GM04503 (cell line): ENCODE data around the gene ACVR1C.
A peak's percentile ranks its signal among the peaks of the same experiment; 100 is the strongest.

ENCODE experiments used
- DNase-seq: peaks from one replicate; pipeline ENCODE4 v3.0.0-alpha.2; 2012; ENCODE audit warnings: low read depth

Gene ACVR1C

GRCh38 chr2:157628477-157629415, at the start of gene ACVR1C:
TSS of gene ACVR1C (minus strand) at chr2:157628864. CDS start at chr2:157628644, 220 bp downstream.
- DNase-seq: no peak

GRCh38 chr2:157677941-157678340, 49.3 kb upstream of the ACVR1C start:
- no peak for DNase-seq

DNA sequence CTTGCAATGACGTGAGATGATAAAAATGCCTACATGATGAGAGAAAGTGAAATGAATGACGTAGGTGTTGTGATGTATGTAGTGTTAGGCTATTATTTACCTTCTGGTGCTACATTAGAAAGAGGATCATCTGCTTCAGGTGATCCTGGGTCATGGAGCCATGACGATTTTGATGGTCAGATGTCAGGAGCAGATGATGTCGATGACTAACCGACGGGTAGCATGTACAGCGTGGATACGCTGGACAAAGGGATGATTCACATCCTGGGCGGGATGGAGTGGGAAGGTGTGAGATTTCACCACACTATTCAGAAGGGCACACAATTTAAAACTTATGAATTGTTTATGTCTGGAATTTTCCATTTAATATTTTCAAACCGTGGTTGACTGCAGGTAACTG, 43.5 kb upstream of the ACVR1C start:
- no peak for DNase-seq

DNA sequence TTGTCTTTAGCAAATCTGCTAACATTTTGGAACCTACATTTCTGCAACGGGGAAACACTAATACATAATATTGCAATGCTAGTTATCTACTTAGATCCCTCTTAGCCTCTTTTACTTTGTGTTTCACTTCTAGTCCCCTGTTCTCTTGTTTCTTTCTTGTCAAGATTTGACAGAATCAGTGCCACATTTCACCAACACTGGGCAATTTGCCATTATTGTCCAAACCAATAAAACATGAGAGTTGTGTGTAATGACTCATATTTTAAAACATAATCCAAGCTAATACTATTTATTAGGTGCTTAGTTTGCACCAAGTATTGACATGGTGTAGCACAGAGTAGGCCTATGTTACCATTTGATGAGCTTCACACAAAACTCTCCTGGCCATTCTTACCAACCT, 33.7 kb upstream of the ACVR1C start:
- DNase-seq: no peak

DNA sequence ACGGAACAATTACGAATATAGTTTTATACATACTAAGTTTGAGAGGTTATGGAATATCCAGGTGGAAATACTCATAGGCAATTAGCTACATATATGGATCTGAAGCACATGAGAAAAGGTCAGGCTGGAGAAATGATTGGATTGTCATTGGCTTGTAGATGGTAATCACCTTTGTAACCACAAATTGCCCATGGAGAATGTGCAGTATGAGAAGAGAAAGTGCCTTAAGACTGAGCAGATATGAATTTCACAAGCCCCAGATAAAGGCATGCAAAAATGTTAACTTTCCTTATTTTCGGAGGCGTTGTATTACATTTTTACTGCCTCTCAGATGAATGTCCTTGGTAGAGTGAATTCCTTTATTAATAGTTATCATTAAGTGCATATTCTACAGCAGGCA, 33.1 kb upstream of the ACVR1C start:
- DNase-seq: no peak

DNA sequence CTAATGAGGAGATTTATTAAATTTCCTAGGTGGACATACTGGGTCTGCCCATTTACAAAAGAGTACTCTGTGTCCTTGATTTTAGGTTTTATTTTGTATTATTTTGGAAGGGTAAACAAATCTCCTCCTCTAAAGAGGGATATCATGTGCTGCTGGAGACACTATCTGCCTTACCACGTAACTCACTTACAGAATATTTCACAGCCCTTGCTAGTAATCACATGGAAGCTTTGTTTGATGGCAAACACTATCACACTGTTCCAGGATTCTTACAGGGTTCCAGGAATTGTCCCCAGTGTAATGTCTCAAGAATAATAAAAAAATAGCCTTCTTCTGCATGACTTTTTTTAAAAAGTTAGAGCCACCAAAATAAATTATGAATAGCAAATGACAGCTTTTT, 29.2 kb upstream of the ACVR1C start:
- DNase-seq: no peak

- no peak for DNase-seq
Observed at GRCh38 chr2:157657101-157657500, 28.4 kb upstream of the ACVR1C start.

DNA sequence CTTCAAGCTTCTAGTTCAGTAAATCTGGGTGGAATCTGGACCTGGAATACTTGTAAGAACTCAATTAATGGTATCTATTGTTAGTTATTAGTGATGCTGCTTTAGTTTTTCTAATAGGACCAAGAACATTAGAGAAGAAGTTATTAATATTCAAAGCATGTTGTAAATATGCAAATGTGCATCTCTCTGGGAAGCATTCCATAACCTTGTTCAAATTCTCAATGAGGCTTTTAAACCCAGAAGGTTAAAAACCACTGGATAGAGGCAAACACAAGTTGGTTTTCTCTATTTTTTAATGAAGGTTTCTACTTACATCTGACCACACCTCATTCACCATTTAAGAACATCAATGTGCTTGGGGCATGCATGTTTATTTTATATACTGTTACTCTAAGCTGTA, 16.1 kb upstream of the ACVR1C start:
- no peak for DNase-seq

GRCh38 chr2:157631861-157632260, 3.2 kb upstream of the ACVR1C start:
- no peak for DNase-seq

- no peak for DNase-seq
Observed at GRCh38 chr2:157627594-157628476, 829 bp downstream of the ACVR1C start.

DNA sequence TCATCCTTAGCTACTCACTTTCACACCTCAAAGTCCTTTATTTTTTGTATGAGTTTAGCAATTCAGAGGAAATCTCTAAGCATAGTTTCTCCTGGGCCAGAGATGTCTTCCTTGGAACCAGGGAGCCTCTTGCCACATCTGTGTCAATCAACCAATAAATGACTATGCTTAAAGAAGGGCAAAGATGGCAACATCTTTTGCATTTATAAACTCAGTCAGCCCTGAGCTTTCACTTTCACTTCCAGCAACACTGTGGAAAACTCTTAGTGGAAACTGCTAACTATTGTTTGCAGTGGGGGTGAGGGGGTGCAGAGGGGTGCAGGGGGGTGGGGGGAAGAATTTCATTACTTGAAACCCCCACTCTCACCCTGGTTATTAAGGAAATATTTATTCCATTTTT, 3.4 kb downstream of the ACVR1C start:
- no peak for DNase-seq

DNA sequence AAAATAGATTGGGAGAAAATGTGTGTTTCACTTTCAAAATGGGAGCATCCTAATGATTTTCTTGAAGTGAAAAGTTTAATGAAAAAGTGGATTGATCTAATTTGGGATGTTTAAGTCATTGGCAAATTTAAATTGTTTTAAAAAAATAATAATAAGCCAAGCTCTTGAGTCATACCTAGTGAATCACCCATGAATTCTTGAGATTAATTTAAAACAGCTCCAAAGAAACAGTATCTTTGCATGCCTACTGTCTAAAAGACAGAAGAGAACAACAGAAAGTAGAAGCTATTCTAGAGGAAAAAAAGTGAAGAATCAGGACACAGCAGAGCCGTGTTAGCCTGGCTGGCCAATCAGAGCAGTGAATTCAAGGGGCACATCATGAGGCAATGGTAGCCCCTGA, 7.7 kb downstream of the ACVR1C start:
- no peak for DNase-seq

DNA sequence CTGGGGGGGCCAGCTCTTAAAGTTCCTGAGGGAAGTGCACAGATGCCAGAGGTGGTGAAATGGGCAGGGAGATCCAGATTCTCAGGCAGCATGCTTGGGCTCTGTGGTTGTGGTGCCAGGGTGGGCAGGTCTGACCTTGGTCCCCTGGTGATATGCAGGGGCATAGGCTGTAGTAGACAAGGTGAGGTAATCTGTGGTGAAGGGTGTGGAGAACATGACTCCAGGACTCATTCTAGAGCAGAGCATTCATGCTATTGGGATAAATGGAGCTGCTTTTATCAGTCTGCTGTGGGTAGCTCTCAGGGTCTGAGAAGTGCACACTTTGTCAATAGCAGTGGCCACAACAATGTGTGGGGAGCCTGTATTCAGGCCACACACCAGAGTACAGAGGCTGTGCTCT, 16.9 kb downstream of the ACVR1C start:
- no peak for DNase-seq

DNA sequence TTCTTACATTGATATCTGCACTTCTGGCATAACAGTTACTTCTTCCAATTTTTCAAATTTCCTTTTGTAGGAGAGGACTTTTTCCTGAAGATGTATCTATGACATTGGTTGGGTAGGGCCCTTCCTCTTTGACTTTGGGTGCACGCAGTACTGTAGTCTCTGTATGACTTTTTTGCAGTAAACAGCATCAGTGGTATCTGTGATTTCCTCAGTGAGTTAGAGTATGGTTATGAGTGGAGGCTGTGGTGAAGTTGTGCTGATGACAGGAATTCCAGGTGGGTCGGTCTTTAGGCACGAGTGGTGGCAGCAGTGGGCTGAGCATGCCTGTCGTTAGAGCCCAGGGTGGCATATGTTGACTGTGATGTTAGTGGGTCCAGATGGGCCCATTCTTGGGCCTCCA, 17.6 kb downstream of the ACVR1C start:
- DNase-seq: no peak

DNA sequence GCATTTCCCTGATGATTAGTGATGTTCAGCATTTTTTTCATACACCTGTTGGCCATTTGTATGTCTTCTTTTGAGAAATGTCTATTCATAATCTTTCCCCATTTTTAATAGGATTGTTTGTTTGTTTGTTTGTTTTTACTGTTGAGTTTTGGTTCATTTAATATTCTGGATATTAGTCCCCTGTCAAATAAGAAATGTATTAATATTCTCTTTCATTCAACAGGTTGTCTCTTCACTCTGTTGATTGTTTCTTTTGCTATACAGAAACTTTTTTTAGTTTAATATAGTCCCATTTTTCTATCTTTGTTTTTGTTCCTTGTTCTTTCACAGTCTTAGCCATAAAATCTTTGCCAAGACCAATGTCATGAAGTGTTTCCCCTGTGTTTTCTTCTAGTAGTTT, 22.1 kb downstream of the ACVR1C start:
- no peak for DNase-seq

GRCh38 chr2:157603198-157603597, 25.5 kb downstream of the ACVR1C start:
- DNase-seq: no peak

GRCh38 chr2:157601807-157602206, 26.9 kb downstream of the ACVR1C start:
- DNase-seq: no peak

DNA sequence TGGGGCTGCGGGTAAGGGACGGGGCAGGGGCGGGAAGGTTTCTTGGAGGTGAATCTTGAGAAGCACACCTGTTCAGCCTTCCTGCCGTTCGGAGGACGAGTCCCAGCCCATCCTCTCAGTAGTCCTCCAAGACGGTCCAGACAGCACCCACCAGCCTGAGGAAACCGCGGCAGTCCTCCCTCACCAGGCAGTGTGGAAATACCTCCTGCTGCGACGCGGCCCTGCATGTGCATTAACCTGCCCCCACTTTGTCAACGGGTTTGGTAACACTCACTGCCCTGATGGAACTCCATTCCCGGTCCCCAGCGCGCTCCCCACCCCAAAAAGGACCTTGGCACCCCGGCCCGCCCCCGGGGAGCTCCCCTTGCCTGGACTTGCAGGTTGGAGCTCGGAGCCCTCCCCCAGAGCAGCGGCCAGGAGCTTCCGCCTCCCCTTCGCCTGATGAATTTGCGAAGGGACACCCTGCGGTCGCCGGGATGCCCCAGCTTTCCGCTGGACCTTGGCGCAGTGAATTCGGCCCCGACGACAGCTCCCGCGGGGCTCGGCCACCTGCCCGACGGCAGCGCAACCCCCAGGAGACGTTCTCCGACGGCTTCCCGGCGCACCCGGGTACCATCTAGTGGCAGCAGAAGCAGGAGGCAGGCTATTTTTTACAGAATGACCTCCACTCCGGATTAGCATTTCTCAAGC, 31.5 kb downstream of the ACVR1C start:
- DNase-seq: no peak

DNA sequence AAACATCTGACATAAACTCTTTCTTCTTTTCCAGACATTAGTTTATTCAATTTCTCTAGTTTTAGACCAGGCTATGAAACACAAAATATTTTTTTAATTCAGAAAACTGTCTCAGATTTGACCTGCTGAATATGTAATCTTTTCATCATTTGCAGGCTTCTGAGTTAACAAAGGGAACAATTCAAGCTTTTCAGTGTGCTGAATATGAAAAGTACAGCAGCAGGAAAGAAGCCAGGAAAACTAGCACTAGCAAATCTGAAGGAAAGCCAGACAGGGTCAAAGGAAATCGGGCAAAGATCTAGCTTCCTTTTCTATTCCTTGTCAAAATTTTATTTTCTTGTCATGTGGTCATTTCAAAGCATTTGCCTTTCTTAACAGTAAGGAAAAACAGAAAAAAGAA, 35.3 kb downstream of the ACVR1C start:
- DNase-seq: no peak

- DNase-seq: peak; percentile 14
Observed at GRCh38 chr2:157592948-157593347, 35.7 kb downstream of the ACVR1C start.

DNA sequence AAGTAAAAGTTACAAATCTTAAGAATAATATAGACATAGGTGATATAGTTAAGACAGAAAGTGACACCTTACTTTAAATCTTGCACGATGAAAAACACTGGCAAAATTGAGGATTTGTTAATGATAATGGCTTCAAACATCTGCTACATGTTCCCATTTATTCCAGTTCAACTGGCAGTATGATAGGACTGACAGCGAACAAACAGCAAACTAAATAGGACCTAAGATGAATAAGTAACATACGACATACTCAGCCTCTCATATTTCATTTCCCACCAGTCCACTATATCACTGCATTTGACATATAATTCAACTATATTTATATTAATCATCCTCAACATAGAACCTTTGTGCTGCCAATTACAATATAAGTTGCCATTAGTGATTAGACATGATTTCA, 36.3 kb downstream of the ACVR1C start:
- DNase-seq: no peak

GRCh38 chr2:157587576-157587975, 41.1 kb downstream of the ACVR1C start:
- DNase-seq: no peak
